ENCODE results near the gene RAB11FIP4.
A peak's percentile ranks its signal among the peaks of the same experiment; 100 is the strongest.

Gene RAB11FIP4

DNA sequence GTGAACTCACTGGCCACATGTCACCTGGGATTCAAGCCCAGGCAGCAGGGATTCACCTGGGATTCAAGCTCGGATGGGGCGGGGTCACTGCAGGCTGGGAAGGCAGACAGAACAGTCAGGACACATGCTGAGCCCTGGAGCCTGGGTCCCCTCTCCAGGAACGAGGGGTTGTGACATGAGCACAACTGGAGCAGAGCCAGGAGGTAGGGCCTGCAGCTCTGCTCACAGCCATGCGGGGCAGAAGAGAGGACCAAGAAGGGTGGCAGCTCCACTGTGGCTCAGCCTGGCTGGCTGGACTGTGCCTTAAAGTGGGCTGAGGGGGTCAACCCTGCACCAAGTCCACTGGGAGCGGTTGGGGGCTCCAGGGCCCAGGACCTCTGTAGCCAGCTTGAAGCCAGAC lies 150.1 kb downstream of the RAB11FIP4 start:
- DNase-seq (ENCODE audit: low read depth in 4 of 4, low spot score in 1 of 4), result no peak

DNA sequence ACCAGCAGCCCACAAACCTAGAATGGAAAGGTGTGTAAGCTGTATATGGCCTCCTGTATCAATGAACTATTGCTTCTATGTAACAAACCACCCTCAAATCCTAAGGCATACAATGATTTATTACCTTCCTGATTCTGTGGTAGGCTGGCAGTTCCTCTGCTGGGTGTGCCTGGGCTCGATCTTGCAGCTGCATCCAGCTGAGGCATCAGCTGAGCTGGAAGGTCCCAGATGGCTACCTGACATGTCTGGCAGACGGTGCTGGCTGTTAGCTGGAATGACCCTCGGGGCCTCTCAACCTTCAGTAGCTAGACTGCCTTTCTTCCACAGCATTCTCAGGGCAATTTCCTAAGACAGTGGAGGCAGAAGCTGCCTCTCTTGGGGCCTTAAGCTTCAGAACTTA lies 152.7 kb downstream of the RAB11FIP4 start:
- DNase-seq (ENCODE audit: low read depth in 4 of 4, low spot score in 1 of 4), result no peak

DNA sequence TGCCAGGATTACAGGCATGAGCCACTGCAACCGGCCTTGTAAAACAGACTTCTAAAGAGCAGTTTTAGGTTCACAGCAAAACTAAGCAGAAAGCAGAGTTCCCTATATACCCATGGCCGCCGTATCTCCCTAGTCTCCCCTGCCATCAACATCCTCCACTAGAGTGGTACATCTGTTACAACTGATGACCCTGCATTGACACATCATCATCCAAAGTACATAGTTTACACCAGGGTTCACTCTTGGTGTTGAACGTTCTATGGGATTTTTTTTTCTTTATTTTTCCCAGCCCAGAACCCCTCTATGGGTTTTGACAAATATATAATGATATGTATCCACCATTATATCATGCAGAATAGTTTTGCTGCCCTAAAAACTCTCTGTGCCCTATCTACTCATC lies 155.2 kb downstream of the RAB11FIP4 start:
- no peak for DNase-seq (ENCODE audit: low read depth in 4 of 4, low spot score in 1 of 4)

DNA sequence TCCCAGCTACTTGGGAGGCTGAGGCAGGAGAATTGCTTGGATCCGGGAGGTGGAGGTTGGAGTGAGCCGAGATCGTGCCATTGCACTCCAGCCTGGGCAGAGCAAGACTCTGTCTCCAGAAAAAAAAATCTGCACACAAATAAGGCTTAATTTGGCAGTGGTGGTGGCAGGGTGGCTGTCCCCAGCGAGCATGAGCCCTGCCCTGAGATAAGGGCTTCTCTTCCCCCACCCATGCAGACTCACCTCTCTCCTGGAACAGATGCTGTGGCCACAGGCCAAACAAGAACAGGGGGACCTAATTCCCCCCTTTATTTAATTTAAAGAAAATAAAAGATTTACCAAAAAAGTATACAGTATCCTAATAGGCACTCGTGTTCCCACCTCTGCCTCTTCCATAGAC lies 157.2 kb downstream of the RAB11FIP4 start:
- DNase-seq (ENCODE audit: low read depth in 4 of 4, low spot score in 1 of 4), result no peak

DNA sequence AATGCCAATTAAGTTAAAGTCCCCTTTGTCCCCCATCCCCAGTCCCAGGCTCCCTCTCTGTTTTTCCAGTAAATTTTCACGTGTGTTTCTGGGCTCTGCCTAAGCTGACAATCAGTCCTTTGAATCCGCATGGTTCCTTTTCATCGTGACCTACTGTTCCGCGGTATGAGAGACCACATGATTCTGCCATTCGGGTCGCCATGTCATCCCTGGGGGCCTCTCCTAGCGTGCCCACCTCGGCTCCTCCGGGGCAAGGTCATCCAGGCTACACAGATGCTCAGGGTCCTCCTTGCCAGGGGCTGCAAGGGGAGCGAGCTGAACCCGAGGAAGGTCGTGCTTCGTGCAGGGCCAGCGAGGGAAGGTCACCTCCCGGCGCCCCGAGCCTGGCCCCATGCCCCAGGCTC lies 157.6 kb downstream of the RAB11FIP4 start:
- DNase-seq (ENCODE audit: low read depth in 4 of 4, low spot score in 1 of 4), result peak in 1 of 4 experiments; percentile 26

DNA sequence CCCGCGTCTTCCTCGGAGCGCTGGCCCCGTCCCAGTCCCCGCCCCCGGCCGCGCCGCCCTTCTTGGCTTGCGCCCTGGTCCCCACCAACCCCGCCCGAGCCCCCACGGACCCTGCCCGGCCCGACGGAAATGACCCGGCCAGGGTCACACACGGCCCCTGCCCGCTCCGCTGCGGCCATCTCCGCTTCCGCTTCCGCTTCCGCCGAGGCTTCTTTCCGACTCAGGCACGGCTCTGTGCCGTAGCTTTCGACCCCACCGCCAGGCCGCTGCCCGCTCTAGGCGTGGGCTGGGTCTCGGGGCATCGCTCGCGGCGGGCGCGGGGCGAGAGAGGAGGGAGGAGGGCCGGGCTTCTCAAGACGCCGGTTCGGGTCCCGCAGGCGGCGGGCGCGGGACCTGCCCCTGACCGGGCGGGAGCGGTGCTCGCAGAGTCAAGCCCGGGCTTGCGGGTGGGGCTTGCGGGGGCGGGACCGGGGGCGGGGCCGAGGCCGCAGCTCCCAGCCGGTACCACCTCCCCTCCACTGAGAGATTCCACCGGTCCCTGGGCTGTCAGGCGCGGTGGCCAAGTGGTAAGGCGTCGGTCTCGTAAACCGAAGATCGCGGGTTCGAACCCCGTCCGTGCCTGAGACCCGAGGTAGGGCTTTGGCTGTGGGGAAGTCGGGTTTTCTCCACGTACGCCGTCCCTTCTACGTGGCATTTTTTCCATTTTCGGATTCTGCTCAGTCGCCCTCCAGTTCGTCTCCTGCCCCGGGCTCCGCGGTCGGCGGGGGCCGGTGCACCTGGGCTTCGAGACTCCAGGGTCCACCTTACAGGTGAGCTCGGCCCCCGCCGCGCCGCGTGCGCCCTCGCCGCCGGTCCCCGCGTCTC lies 158.3 kb downstream of the RAB11FIP4 start:
- DNase-seq (ENCODE audit: low read depth in 4 of 4, low spot score in 1 of 4), result peak; percentile 87 to 99 (median 93)

DNA sequence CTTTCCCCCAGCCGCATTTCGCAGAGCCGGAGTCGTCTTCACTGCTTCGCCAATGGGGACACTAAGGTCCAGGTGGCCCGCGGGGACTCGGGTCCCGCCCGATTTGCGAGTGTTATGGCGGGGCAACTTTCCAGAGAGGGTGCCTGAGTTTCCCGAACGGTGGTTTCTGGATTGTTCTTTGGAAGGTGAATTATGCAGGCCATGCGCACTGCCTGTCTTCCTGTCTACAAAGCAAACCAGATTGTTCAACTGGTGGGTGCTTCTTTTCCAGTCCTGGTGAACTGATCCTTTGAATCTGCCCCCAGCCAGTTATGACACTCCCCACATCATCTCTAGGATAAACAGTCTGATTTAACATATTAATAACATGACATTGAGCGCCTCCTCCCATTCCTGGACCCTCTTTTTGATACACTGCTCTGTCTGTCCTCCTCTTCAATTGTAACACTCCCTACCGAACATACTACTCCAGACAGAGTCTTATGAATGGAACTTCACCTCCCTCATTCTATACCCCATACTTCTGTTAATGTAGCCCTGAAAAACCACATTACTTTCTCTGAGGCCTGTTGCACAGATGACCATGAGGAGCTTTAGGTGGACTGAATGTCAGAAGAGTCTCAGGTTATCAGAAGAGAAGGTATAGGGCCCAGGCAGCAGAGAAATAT lies 159.0 kb downstream of the RAB11FIP4 start:
- DNase-seq (ENCODE audit: low read depth in 4 of 4, low spot score in 1 of 4), result no peak

DNA sequence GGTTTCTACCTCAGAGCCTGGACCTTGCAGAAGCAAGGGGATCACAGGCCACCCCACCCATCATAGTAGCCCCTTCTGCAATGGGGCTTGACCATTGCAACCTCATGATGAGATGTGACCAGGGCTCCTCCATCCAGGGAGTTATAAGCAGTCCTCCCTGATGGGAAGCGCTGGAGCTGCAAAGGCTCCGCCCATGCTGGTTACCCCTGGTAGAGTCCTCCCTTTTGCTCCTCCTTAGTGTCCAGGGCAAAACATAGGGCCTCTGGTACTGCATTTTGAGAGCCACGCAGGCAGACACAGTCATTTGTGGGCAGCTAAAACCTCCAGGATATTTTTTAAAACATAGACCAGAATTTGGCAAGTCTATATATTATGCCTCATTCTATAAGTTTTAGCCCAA lies 161.1 kb downstream of the RAB11FIP4 start:
- DNase-seq (ENCODE audit: low read depth in 4 of 4, low spot score in 1 of 4), result no peak

DNA sequence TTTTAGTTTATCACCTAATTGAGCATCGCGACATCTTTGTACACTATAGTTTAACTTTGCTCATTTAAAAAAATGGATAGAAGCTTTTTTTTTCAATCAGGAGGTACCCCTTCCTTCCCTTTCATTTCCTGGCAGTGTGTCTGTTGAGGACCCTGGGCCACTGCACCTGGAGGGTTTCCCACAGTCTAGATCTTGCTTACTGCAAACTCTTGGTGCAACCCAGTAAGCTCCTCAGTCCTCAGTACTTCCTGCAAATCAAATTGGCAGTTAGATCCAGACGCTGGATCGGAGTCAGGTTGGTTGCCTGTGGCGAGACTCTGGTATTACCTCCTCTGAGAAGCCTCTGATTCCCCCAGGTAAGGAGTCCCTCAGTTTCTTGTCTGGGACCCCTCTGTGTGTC lies 162.0 kb downstream of the RAB11FIP4 start:
- DNase-seq (ENCODE audit: low read depth in 4 of 4, low spot score in 1 of 4), result no peak

DNA sequence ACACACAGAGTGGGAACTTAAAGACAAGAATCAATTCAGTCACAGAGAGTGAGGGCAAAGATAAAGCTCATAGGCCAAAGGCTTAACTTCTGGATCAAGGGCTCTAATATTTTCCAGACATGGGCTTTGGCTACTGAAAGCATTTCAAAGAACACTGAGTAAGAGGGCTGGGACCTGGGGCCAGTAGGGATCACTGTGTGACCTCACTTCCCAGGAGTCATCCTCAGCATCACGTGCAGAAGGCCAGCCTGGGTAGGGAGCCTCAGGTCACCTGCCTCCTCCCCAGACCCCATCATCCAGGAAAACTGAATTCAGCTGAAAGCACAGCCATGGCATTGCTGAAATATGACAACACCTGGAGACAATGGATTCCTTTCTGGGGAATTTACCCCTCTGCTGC lies 163.5 kb downstream of the RAB11FIP4 start:
- no peak for DNase-seq (ENCODE audit: low read depth in 4 of 4, low spot score in 1 of 4)

DNA sequence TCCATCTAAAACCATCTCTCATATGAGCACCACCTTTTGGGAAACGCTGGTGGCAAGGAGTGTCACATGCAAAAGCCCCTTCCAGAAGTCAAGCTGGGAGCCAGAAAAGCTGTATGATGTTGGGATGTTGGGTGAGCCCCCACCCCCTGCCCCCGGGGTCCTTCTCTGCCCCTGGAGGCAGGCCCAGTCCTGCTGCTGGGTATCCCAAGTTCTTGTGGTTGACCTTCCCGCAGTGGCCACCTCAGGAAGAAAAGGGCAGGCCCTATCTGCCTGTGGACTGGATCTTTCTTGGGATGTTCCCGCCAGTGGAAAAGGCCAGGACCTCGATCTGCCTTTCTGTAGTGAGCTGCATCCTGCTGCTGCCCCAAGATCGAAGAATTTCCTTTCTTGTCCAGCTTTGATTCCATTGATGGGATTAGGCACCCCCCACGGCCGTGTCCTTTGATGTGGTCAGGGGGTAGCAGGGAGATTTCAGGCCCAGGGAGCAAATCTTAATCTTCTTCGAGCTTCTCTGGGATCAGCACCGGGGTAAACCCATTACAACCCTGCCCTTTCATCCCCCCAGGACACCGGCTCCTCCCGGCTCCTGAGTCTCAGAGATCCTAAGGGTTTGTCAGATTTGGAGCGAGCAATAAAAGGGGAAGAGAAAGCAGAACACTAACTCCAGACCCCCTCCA lies 165.6 kb downstream of the RAB11FIP4 start:
- no peak for DNase-seq (ENCODE audit: low read depth in 4 of 4, low spot score in 1 of 4)

DNA sequence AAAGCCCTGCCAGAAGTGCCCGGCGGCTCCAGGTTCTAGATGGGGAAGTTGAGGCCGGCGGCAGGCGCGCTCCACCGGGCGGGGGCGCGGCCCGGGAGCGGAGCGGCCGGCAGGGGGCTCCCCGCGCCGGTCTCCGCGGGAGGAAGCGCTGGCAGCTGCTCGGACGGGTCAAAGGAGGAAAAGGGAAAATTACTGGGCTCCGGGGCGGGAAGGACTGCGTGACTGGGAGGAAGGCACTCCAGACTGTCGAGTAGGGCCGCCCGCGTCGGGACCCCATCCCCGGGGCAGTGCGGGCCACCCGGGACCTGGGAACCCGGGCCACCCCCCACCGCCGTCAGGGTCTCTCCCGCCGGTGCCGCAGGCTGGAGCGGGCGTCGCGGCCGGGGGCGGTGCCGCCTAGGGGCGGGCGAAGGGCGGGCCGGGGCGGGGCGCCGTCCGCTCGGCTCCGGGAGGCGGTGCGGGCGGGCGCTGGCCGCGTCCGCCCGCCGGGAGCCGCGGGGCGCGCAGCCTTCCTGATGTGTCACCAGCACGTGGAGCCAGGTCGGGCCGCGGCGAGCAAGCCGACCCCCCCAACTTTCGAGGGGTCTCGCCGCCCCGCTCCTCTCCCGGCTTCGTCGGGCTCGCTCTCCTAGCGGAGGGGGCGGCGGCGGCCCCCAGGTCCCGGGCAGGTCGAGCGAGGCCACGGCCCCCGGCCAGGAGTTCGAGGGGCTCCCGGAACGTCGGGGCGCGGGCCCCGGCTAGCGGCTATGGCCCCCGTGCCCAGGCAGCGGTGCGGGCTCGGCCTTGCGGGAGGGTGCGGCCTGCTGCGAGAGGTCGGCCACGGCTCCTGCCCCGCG lies 167.5 kb downstream of the RAB11FIP4 start:
- DNase-seq (ENCODE audit: low read depth in 4 of 4, low spot score in 1 of 4), result peak; percentile 10 to 56 (median 35)

DNA sequence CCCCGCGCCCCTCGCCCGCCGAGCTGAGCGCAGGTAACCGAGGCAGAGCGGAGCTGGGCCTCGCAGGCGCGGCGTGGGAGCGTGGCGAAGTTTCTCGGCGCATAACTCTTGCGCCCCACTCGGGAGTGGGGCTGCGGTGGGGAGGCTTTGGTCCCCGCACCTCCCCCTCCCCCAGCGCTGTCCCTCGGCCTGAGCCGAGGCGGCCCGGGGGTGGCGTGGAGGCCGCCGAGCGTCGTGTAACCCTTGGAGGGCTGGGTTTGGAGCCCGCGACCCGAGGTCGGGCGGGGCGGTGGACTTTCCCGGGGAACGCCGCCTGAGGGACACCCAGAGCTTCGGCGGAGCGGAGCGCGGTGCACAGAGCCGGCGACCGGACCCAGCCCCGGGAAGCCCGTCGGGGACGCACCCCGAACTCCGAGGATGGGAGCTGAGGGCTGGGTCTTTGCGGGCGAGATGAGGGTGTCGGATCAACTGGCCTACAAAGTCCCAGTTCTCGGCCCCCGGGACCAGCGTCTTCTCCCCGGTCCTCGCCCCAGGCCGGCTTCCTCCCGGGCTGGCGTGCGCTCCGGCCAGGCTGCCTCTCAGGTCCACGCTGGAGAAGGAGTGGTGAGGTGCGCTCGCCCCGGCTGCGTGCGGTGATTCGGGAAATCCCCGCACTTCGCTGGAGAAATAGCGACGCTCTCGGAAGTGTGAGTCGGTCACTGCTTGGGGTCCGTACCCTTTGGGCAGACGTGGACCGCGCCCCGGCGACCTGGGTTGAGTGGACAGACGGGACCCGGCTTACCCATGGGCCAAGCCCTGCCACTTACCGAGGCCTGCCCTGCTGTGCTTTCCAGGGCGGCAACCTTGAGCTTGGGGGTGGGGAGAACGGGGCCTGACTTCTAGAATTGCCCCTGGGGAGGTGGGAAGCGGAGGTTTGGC lies 168.4 kb downstream of the RAB11FIP4 start:
- no peak for DNase-seq (ENCODE audit: low read depth in 4 of 4, low spot score in 1 of 4)

DNA sequence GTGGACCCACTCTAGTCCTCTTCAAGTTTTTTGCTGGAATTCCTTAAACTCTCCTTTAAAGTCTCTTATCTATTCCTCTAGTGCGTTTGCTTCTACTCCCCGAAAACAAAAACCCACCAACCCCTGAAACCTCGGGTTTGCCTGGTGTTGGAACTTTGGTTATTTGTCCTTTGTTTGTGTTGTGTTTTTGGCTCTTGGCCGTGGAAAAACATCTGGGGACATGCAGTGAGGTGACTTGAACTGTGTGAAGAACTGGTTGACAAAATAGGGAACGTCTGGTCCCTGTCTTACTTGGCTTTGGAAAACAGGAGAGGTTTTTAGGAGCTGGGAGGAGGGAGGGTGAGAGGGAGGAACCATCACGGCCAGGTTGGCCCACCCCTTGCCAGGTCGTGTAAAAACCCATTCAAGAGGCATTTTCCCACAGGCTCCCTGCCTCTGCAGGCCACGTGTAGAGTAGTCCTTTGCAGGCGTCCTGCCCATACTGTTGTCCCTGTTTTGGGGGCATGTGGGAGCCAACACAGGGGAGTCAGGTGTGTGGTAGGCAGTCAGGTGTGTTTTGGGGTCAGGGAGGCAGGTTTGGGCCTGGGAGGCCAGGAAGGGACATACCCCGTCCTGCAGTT lies 169.3 kb downstream of the RAB11FIP4 start:
- DNase-seq (ENCODE audit: low read depth in 4 of 4, low spot score in 1 of 4), result no peak

DNA sequence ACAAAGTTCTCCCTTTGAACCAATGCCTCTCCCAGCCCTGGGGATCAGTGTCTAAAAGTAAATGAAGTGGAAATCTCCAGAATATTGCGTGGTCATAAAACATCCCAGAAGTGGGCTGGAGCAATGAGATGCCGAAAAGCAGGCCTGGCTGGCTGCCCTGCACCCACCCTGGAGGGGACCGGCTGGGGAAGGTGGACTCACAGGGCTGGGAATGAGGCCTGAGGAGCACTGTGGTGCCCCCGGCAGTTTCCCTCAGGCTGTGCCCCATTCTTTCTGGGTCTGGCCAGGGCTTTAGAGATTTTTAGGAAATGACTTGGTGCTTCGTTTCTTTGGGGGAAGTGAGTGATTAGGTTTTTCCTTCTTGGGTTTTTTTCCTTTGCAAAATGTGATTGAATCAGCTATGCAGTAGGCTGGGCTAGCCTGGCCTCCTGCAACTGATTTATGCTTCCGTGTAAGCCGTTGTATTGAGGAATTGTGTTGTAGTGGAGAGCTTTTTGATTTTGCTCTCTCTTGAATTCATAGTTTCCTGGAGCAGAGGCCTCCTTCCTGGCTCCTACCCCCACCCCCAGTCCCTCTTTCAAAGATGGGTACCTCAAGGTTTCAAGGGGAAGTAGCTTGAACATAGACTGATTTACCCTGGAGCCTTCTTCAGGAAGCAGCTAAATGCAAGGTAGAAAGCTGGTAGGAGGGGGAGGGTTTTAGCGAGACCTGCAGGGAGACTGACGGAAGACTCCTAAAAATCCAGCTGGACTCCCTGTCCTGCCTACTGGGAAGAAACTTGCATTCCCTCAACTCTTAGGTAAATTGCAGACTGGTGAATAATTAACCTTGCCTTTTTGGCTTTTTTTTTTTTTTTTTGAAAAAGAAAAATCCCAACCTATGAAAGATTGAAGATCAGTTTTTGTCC lies 170.2 kb downstream of the RAB11FIP4 start:
- no peak for DNase-seq (ENCODE audit: low read depth in 4 of 4, low spot score in 1 of 4)

DNA sequence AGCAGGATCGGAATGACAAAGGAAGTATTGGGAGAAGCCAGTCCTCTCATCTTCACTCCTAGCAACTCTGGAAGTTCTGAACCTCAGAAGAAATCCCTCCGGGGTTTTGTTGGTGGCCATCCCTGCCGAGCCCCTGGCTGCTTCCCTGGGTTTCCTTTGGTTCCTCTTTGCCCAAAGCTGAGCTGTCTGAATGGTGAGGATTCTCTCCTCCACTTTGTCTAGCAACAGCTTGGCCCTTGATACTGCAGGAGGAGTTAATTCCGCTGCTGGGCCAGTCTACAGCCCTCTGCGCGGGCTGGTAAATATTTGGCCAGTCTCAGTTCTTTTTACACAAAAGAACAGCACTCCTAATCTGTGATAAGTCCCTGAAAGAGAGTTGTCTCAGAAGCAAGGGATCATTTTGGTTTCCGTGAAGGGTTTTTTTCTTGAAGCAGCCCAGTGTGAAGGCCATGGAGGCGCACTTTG lies 170.9 kb downstream of the RAB11FIP4 start:
- no peak for DNase-seq (ENCODE audit: low read depth in 4 of 4, low spot score in 1 of 4)

DNA sequence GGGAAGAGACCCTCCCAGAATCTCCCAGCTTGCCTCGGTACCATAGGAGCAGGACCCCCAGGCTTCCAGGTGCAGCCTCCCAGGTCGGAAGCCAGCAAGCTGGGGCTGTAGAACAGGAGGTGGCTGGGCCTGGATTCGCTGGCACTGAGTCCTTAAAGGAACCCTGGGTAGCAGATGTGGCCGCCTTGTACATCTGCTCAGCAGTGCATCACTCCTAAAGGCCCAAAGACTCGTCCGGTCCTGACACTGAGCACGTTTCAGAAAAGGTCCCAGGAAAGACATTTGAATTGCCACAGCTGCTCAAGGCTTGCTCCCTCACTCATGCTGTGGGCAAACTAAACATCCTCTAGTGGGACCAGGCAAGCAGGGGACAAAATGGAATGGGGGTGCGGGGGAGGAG lies 172.8 kb downstream of the RAB11FIP4 start:
- no peak for DNase-seq (ENCODE audit: low read depth in 4 of 4, low spot score in 1 of 4)

DNA sequence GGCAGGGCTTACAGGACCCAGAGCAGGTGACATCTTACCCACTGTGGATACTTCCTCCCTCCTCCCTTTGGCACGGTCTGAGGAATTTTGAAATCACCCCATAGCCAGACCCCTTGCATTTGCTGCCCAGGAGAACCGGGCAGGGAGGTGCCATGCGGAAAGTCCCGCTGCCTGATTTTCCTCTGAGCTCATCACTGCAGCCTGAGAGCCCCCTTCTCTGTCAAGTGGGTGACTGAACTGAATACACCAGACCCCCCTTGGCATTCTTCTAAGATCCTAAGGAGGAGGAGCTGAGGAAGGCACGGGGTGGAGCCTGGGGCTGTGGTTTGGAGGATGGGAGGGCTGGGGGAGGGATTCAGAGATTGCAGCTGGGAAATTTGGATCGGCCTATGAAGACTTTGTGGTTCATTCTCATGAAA lies 173.4 kb downstream of the RAB11FIP4 start:
- no peak for DNase-seq (ENCODE audit: low read depth in 4 of 4, low spot score in 1 of 4)

Measured in stimulated activated CD4-positive, alpha-beta T cell treated with anti-CD3 and anti-CD28 coated beads, Interleukin-1b, Interleukin-23, amount 100 ng/mL, for 24 hours (primary cell).